SK-N-SH treated with all-trans-retinoic acid at 6 μM for 48 hours (cell line): ENCODE data around the gene UBE3C.
"Not testable (repeated sequence)": the region's sequence is repeated elsewhere in the genome, so short reads cannot be mapped to it uniquely, and the experiment has no call there.

Experiments
- ATAC-seq: fragments of 200-7000 bp; cut with Tn5 transposase; 3 replicates; pipeline ENCODE4 v1.9.1; 2020; ENCODE audit warnings: mild to moderate bottlenecking, moderate library complexity
- ARNTL ChIP-seq: fragments of 450-650 bp; formaldehyde crosslinking; IDR thresholded peaks from 2 replicates; pipeline ENCODE4 v1.5.0; 2020; ENCODE audit warnings: low read depth, mild to moderate bottlenecking, moderate library complexity, borderline replicate concordance
- BACH2 ChIP-seq: fragments of 250-450 bp; sonication (Bioruptor Pico); IDR thresholded peaks from 2 replicates; pipeline ENCODE4 v1.9.0; 2021; ENCODE audit warnings: mild to moderate bottlenecking, borderline replicate concordance
- CREB5 ChIP-seq: fragments of 250-450 bp; sonication (Bioruptor Pico); IDR thresholded peaks from 2 replicates; pipeline ENCODE4 v1.5.1; 2020; ENCODE audit warnings: low read depth, mild to moderate bottlenecking, moderate library complexity
- CSDC2 ChIP-seq: fragments of 250-450 bp; sonication (Bioruptor Pico); IDR thresholded peaks from 2 replicates; pipeline ENCODE4 v1.5.0; 2020; ENCODE audit warnings: mild to moderate bottlenecking, moderate library complexity
- ESRRG ChIP-seq: fragments of 250-450 bp; sonication (Bioruptor Pico); IDR thresholded peaks from 2 replicates; pipeline ENCODE4 v1.6.1; 2021; ENCODE audit warnings: mild to moderate bottlenecking
- ISL1 ChIP-seq: fragments of 250-450 bp; sonication (Bioruptor Pico); IDR thresholded peaks from 2 replicates; pipeline ENCODE4 v2.1.2; 2022; ENCODE audit warnings: mild to moderate bottlenecking, moderate library complexity
- PPARA ChIP-seq: fragments of 250-450 bp; sonication (Bioruptor Pico); IDR thresholded peaks from 2 replicates; pipeline ENCODE4 v1.5.0; 2020; ENCODE audit warnings: mild to moderate bottlenecking, borderline replicate concordance
- RARB ChIP-seq: fragments of 250-450 bp; sonication (Bioruptor Pico); IDR thresholded peaks from 2 replicates; pipeline ENCODE4 v1.8.0; 2021; ENCODE audit warnings: mild to moderate bottlenecking, moderate library complexity
- SNAI2 ChIP-seq: fragments of 250-450 bp; sonication (Bioruptor Pico); IDR thresholded peaks from 2 replicates; pipeline ENCODE4 v1.5.0; 2020; ENCODE audit warnings: mild to moderate bottlenecking, moderate library complexity
- TOX ChIP-seq: fragments of 250-450 bp; sonication (Bioruptor Pico); IDR thresholded peaks from 2 replicates; pipeline ENCODE4 v1.8.0; 2021; ENCODE audit warnings: mild to moderate bottlenecking, moderate library complexity, borderline replicate concordance
- ZFP3 ChIP-seq: fragments of 250-450 bp; sonication (Bioruptor Pico); IDR thresholded peaks from 2 replicates; pipeline ENCODE4 v1.5.0; 2020; ENCODE audit warnings: mild to moderate bottlenecking, moderate library complexity
- ZFP30 ChIP-seq: fragments of 450-650 bp; formaldehyde crosslinking; IDR thresholded peaks from 2 replicates; pipeline ENCODE4 v1.5.0; 2022; ENCODE audit warnings: mild to moderate bottlenecking, moderate library complexity
- ZNF565 ChIP-seq: fragments of 450-650 bp; formaldehyde crosslinking; conservative IDR thresholded peaks from 2 replicates; pipeline ENCODE4 v1.5.0; 2020; ENCODE audit warnings: low read depth, mild to moderate bottlenecking, moderate library complexity
- ZNF70 ChIP-seq: fragments of 450-650 bp; formaldehyde crosslinking; IDR thresholded peaks from 2 replicates; pipeline ENCODE4 v1.5.0; 2020; ENCODE audit warnings: mild to moderate bottlenecking, moderate library complexity
- TF ChIP-seq, protein P1 (sequence below): fragments of 250-450 bp; sonication (Bioruptor Pico); IDR thresholded peaks from 2 replicates; pipeline ENCODE4 v1.5.0; 2020; ENCODE audit warnings: mild to moderate bottlenecking, moderate library complexity
- TF ChIP-seq, protein P2 (sequence below): fragments of 250-450 bp; sonication (Bioruptor Pico); IDR thresholded peaks from 2 replicates; pipeline ENCODE4 v1.8.0; 2021; ENCODE audit warnings: low read depth, mild to moderate bottlenecking, moderate library complexity, borderline replicate concordance
- TF ChIP-seq, protein P3 (sequence below): fragments of 250-450 bp; sonication (Bioruptor Pico); IDR thresholded peaks from 2 replicates; pipeline ENCODE4 v1.8.0; 2020; ENCODE audit warnings: mild to moderate bottlenecking, moderate library complexity, borderline replicate concordance

UBE3C gene

DNA sequence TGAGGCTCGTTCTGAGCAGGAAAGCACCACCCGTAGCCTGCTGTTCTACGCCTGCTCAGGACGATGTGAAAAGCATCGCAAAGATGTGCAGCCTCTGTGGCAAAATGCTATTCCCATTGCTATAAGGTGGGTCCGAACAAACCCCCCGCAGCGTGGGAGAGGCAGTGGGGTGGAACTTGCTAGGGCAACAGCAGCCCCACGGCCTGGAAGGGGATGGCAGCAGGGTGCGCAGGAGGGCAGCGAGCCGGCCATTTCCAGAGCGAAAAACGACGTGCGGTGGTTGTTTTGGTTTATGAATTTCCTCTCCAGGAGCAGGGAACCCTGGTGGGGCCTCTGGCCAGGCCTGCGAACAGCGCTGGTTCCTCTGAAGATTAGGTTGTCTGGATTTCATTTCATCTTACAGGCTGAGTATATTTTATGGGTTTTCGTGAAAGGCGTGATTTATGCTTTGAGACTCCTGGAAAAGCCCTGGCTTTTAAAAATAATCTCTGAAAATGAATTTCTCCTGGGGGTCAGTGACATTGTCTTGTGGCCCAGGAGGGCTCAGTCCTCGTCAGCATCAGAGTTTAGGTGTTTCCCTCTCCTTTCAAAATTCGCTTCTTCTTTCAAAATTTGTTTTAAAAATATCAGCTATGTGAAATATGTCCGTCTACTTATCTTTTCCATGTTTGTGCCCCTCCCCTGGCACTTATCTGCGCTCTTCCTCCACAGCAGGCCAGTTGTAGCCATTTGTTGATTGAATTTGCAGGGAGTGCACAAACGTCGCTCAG is 42.3 kb upstream of the UBE3C start (continued):
- TF ChIP-seq ZNF70 (CRISPR knock-in tag) (no peak), CREB5 (CRISPR knock-in tag) (no peak), ARNTL (no peak)

GRCh38 chr7:157097056-157097329 is 41.7 kb upstream of the UBE3C start:
- no peak for ATAC-seq

GRCh38 chr7:157097569-157097968 is 41.2 kb upstream of the UBE3C start:
- ATAC-seq: no peak

More at GRCh38 chr7:157097056-157097329, 41.7 kb upstream of the UBE3C start:
- TF ChIP-seq SNAI2 (CRISPR knock-in tag) (no peak), ESRRG (CRISPR knock-in tag) (no peak), ZNF565 (CRISPR knock-in tag) (no peak), RARB (CRISPR knock-in tag) (no peak), TOX (no peak), PPARA (CRISPR knock-in tag) (no peak), ZNF70 (CRISPR knock-in tag) (no peak), CREB5 (CRISPR knock-in tag) (no peak), BACH2 (CRISPR knock-in tag) (no peak), ISL1 (no peak), ZFP30 (no peak), CSDC2 (no peak)
- TF ChIP-seq, protein P1, sequence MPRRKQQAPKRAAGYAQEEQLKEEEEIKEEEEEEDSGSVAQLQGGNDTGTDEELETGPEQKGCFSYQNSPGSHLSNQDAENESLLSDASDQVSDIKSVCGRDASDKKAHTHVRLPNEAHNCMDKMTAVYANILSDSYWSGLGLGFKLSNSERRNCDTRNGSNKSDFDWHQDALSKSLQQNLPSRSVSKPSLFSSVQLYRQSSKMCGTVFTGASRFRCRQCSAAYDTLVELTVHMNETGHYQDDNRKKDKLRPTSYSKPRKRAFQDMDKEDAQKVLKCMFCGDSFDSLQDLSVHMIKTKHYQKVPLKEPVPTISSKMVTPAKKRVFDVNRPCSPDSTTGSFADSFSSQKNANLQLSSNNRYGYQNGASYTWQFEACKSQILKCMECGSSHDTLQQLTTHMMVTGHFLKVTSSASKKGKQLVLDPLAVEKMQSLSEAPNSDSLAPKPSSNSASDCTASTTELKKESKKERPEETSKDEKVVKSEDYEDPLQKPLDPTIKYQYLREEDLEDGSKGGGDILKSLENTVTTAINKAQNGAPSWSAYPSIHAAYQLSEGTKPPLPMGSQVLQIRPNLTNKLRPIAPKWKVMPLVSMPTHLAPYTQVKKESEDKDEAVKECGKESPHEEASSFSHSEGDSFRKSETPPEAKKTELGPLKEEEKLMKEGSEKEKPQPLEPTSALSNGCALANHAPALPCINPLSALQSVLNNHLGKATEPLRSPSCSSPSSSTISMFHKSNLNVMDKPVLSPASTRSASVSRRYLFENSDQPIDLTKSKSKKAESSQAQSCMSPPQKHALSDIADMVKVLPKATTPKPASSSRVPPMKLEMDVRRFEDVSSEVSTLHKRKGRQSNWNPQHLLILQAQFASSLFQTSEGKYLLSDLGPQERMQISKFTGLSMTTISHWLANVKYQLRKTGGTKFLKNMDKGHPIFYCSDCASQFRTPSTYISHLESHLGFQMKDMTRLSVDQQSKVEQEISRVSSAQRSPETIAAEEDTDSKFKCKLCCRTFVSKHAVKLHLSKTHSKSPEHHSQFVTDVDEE (CRISPR knock-in tag): no peak

DNA sequence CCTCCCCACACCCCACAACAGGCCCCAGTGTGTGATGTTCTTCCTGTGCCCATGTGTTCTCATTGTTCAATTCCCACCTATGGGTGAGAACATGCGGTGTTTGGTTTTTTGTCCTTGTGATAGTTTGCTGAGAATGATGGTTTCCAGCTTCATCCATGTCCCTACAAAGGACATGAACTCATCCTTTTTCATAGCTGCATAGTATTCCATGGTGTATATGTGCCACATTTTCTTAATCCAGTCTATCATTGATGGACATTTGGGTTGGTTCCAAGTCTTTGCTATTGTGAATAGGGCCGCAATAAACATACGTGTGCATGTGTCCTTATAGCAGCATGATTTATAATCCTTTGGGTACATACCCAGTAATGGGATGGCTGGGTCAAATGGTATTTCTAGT is 38.7 kb upstream of the UBE3C start:
- ATAC-seq: not testable (repeated sequence)

More at GRCh38 chr7:157097569-157097968, 41.2 kb upstream of the UBE3C start:
- no peak for TF ChIP-seq TOX
- TF ChIP-seq PPARA (CRISPR knock-in tag): no peak
- no peak for TF ChIP-seq ZFP30
- TF ChIP-seq ESRRG (CRISPR knock-in tag): no peak
- no peak for TF ChIP-seq ARNTL
- no peak for TF ChIP-seq ZNF70 (CRISPR knock-in tag)
- TF ChIP-seq ZFP3 (CRISPR knock-in tag): no peak
- TF ChIP-seq, protein P1 (CRISPR knock-in tag): no peak
- TF ChIP-seq, protein P2, sequence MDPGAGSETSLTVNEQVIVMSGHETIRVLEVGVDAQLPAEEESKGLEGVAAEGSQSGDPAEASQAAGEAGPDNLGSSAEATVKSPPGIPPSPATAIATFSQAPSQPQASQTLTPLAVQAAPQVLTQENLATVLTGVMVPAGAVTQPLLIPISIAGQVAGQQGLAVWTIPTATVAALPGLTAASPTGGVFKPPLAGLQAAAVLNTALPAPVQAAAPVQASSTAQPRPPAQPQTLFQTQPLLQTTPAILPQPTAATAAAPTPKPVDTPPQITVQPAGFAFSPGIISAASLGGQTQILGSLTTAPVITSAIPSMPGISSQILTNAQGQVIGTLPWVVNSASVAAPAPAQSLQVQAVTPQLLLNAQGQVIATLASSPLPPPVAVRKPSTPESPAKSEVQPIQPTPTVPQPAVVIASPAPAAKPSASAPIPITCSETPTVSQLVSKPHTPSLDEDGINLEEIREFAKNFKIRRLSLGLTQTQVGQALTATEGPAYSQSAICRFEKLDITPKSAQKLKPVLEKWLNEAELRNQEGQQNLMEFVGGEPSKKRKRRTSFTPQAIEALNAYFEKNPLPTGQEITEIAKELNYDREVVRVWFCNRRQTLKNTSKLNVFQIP: no peak
- TF ChIP-seq RARB (CRISPR knock-in tag): no peak
- TF ChIP-seq, protein P3, sequence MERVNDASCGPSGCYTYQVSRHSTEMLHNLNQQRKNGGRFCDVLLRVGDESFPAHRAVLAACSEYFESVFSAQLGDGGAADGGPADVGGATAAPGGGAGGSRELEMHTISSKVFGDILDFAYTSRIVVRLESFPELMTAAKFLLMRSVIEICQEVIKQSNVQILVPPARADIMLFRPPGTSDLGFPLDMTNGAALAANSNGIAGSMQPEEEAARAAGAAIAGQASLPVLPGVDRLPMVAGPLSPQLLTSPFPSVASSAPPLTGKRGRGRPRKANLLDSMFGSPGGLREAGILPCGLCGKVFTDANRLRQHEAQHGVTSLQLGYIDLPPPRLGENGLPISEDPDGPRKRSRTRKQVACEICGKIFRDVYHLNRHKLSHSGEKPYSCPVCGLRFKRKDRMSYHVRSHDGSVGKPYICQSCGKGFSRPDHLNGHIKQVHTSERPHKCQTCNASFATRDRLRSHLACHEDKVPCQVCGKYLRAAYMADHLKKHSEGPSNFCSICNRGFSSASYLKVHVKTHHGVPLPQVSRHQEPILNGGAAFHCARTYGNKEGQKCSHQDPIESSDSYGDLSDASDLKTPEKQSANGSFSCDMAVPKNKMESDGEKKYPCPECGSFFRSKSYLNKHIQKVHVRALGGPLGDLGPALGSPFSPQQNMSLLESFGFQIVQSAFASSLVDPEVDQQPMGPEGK: no peak
- no peak for TF ChIP-seq ZNF565 (CRISPR knock-in tag)
- no peak for TF ChIP-seq SNAI2 (CRISPR knock-in tag)

DNA sequence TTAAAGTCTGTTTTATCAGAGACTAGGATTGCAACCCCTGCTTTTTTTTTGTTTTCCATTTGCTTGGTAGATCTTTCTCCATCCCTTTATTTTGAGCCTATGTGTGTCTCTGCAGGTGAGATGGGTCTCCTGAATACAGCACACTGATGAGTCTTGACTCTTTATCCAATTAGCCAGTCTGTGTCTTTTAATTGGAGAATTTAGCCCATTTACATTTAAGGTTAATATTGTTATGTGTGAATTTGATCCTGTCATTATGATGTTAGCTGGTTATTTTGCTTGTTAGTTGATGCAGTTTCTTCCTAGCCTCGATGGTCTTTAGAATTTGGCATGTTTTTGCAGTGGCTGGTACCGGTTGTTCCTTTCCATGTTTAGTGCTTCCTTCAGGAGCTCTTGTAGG is 35.1 kb upstream of the UBE3C start:
- not testable (repeated sequence) for ATAC-seq
